Keratinocyte (primary cell): ENCODE results near the gene ORM1. TPM values are rescaled to one million over a fixed set of nuclear protein-coding genes. Genes with fewer than 3 reads are reported as not detected.

Experiments used
- DNase-seq: peaks from one replicate; pipeline ENCODE4 v3.0.0-alpha.2; 2011; ENCODE audit warnings: low read depth, missing footprints, low spot score
- FAIRE-seq: peaks from 2 replicates; lab custom pipeline; 2011; peaks lifted over from hg19 to GRCh38; lab: Jason Lieb, UNC
- H2AFZ ChIP-seq: 2 replicates; pipeline ENCODE4 v1.6.0; 2012; ENCODE audit warnings: low read length, control low read depth, inconsistent platforms; ENCODE audit not compliant: control insufficient read depth
- H3K27ac ChIP-seq: 2 replicates; pipeline ENCODE4 v1.5.1; 2011; ENCODE audit warnings: low read length; ENCODE audit not compliant: control insufficient read depth, insufficient read depth
- H3K27me3 ChIP-seq: 3 replicates; pipeline ENCODE4 v1.6.0; 2011; ENCODE audit warnings: low read length; ENCODE audit not compliant: control insufficient read depth, insufficient read depth; ENCODE audit errors: extremely low read depth
- H3K36me3 ChIP-seq, 2 experiments: 2 replicates in 1 of 2; 3 replicates in 1 of 2; pipeline ENCODE4 v1.5.1; 2011; ENCODE audit warnings: low read length in 2 of 2, mild to moderate bottlenecking in 1 of 2; ENCODE audit not compliant: control insufficient read depth in 2 of 2, insufficient read depth in 2 of 2; ENCODE audit errors: extremely low read depth in 1 of 2
- H3K4me1 ChIP-seq: 3 replicates; pipeline ENCODE4 v1.5.1; 2011; ENCODE audit warnings: low read length; ENCODE audit not compliant: control insufficient read depth, insufficient read depth; ENCODE audit errors: extremely low read depth
- H3K4me2 ChIP-seq: 3 replicates; pipeline ENCODE4 v1.6.0; 2011; ENCODE audit warnings: low read depth, low read length; ENCODE audit not compliant: control insufficient read depth, insufficient read depth; ENCODE audit errors: extremely low read depth
- H3K4me3 ChIP-seq, 3 experiments: fragments of 200-600 bp in 1 of 3; sonication (generic) in 1 of 3; 2 replicates in 2 of 3; 3 replicates in 1 of 3; pipeline ENCODE4 v1.5.1; 2011 to 2016; ENCODE audit warnings: low read length in 3 of 3, mild to moderate bottlenecking in 3 of 3, control low read depth in 2 of 3, inconsistent platforms in 1 of 3, low read depth in 1 of 3, mixed read lengths in 1 of 3, mixed run types in 1 of 3, moderate library complexity in 1 of 3; ENCODE audit not compliant: control insufficient read depth in 2 of 3, insufficient read depth in 2 of 3; ENCODE audit errors: extremely low read depth in 1 of 3
- H3K79me2 ChIP-seq: 2 replicates; pipeline ENCODE4 v1.6.0; 2012; ENCODE audit warnings: low read length; ENCODE audit not compliant: control insufficient read depth, insufficient read depth
- H3K9ac ChIP-seq: 3 replicates; pipeline ENCODE4 v1.6.0; 2011; ENCODE audit warnings: low read length; ENCODE audit not compliant: control insufficient read depth, insufficient read depth; ENCODE audit errors: extremely low read depth
- H3K9me1 ChIP-seq: 3 replicates; pipeline ENCODE4 v1.6.0; 2011; ENCODE audit warnings: low read length; ENCODE audit not compliant: control insufficient read depth, insufficient read depth; ENCODE audit errors: extremely low read depth
- H3K9me3 ChIP-seq: 2 replicates; pipeline ENCODE4 v1.5.1; 2012; ENCODE audit warnings: low read depth, low read length; ENCODE audit not compliant: control insufficient read depth
- H4K20me1 ChIP-seq: 3 replicates; pipeline ENCODE4 v1.6.0; 2011; ENCODE audit warnings: low read length; ENCODE audit not compliant: control insufficient read depth, insufficient read depth; ENCODE audit errors: extremely low read depth
- CTCF ChIP-seq, 3 experiments: IDR thresholded peaks in 1 of 3; conservative IDR thresholded peaks in 1 of 3; optimal IDR thresholded peaks in 1 of 3; 2 replicates in 2 of 3; 3 replicates in 1 of 3; pipeline versions ENCODE3 to v1.5.1; 2011; ENCODE audit warnings: low read length in 3 of 3, mild to moderate bottlenecking in 3 of 3, moderate library complexity in 2 of 3, control low read depth in 1 of 3, inconsistent platforms in 1 of 3; ENCODE audit not compliant: insufficient read depth in 2 of 3; ENCODE audit errors: extremely low read depth in 1 of 3
- EZH2 ChIP-seq: IDR thresholded peaks from one replicate; pipeline ENCODE4 v1.6.1; 2012; ENCODE audit warnings: inconsistent platforms, mild to moderate bottlenecking, low read length, moderate library complexity
- dilution Hi-C: fragments of 300-500 bp; cut with MboI; formaldehyde crosslinking; loops from one replicate; pipeline ENCODE4 v1.7.0; 2020; ENCODE audit warnings: low sequenced_read_pairs; ENCODE audit not compliant: extremely low pct_ligation_motif_present
- polyA plus RNA-seq, 5 experiments: library from polyadenylated mRNA; depleted of rRNA in 3 of 5; stranded (reverse) in 3 of 5; stranded (forward) in 1 of 5; unstranded in 1 of 5; fragments of >200 nt; gene quantifications; 1 replicate in 1 of 5; 2 replicates in 3 of 5; 3 replicates in 1 of 5; pipeline versions ENCODE4 v1.2.1 to v1.2.3, GENCODE V29; 2011 to 2012; ENCODE audit warnings: missing spikeins in 2 of 5, low read depth in 1 of 5, low replicate concordance in 1 of 5

ORM1 gene
- polyA plus RNA-seq, 1 donor (not counting 4 experiments of a cell fraction or from before 2014, with no cell fraction given), result not detected

GRCh38 chr9:114350636-114351401 is 27.9 kb downstream of the ORM1 start:
- H3K36me3 ChIP-seq, result peaks cover 1 to 10% of the 10 kb centered on the region in 2 experiments
- no peak for TF ChIP-seq EZH2
- no peak for TF ChIP-seq CTCF (optimal IDR thresholded peaks at IDR 0.05 in 1 of 3, IDR thresholded peaks at IDR 0.05 in 1 of 3, conservative IDR thresholded peaks at IDR 0.05 in 1 of 3; ENCODE audit: extremely low read depth in 1 of 3, insufficient read depth in 2 of 3, low read length in 3 of 3)

GRCh38 chr9:114351932-114352331 is 29.0 kb downstream of the ORM1 start:
- Histone ChIP-seq H3K36me3 (peaks cover 0 to under 1% of the 10 kb centered on the region in 2 experiments), H2AFZ (no peak overlapping the region), H4K20me1 (no peaks in the 10 kb centered on the region), H3K27me3 (no peaks in the 10 kb centered on the region), H3K4me3 (no peak overlapping the region), H3K9ac (no peak overlapping the region), H3K79me2 (no peaks in the 10 kb centered on the region), H3K9me3 (no peaks in the 10 kb centered on the region), H3K4me2 (no peak overlapping the region), H3K4me1 (peaks cover 15% of the 10 kb centered on the region), H3K27ac (no peak overlapping the region), H3K9me1 (no peaks in the 10 kb centered on the region)
- DNase-seq, result no peak
- dilution Hi-C loops, result no loop called here
- no peak for FAIRE-seq
- TF ChIP-seq CTCF (optimal IDR thresholded peaks at IDR 0.05 in 1 of 3, IDR thresholded peaks at IDR 0.05 in 1 of 3, conservative IDR thresholded peaks at IDR 0.05 in 1 of 3; ENCODE audit: extremely low read depth in 1 of 3, insufficient read depth in 2 of 3, low read length in 3 of 3) (no peak), EZH2 (no peak)

More at GRCh38 chr9:114350636-114351401, 27.9 kb downstream of the ORM1 start:
- Histone ChIP-seq H3K4me1 (peaks cover 15% of the 10 kb centered on the region), H3K4me3 (no peak overlapping the region), H4K20me1 (no peaks in the 10 kb centered on the region), H3K4me2 (no peak overlapping the region), H2AFZ (no peak overlapping the region), H3K27ac (no peak overlapping the region), H3K27me3 (no peaks in the 10 kb centered on the region), H3K9me3 (no peaks in the 10 kb centered on the region), H3K79me2 (no peaks in the 10 kb centered on the region), H3K9me1 (no peaks in the 10 kb centered on the region), H3K9ac (no peak overlapping the region)
- dilution Hi-C loops, result no loop called here
- FAIRE-seq (no peak), DNase-seq (no peak)
